GM12878 (cell line): ENCODE data around the gene TCF7. TPM values are rescaled to one million over a fixed set of nuclear protein-coding genes. Genes with fewer than 3 reads are reported as not detected.

Experiments
- CEBPZ ChIP-seq: fragments of 150-350 bp; IDR thresholded peaks from 2 replicates; pipeline ENCODE4 v1.6.1; 2016; ENCODE audit warnings: low read depth, low read length
- CREM ChIP-seq: IDR thresholded peaks from 2 replicates; pipeline ENCODE4 v1.6.1; 2014; ENCODE audit warnings: antibody characterized with exemption, low read depth
- CUX1 ChIP-seq: IDR thresholded peaks from 2 replicates; pipeline ENCODE4 v1.6.1; 2012; ENCODE audit warnings: improper control_type of control experiment, low read depth, low read length; ENCODE audit not compliant: insufficient replicate concordance
- HDAC6 ChIP-seq: fragments of 200-600 bp; sonication (generic); IDR thresholded peaks from one replicate; pipeline ENCODE4 v1.8.0; 2017; ENCODE audit warnings: antibody characterized with exemption; ENCODE audit not compliant: unreplicated experiment
- NBN ChIP-seq: fragments of 450-650 bp; IDR thresholded peaks from 2 replicates; pipeline ENCODE4 v1.6.1; 2016
- POLR2A ChIP-seq: IDR thresholded peaks from 2 replicates; pipeline ENCODE4 v1.6.1; 2011; ENCODE audit warnings: low read depth, mild to moderate bottlenecking, low read length
- RAD51 ChIP-seq: fragments of 450-650 bp; IDR thresholded peaks from 2 replicates; pipeline ENCODE4 v1.6.1; 2016; ENCODE audit warnings: moderate library complexity, mild to moderate bottlenecking, inconsistent platforms
- SPI1 ChIP-seq: IDR thresholded peaks from 2 replicates; pipeline ENCODE4 v1.6.1; 2011; ENCODE audit warnings: low read depth, mild to moderate bottlenecking, low read length, moderate library complexity, borderline replicate concordance; ENCODE audit not compliant: insufficient read depth
- TARDBP ChIP-seq: IDR thresholded peaks from 2 replicates; pipeline ENCODE4 v1.6.1; 2016; ENCODE audit warnings: borderline replicate concordance
- TCF3 ChIP-seq: IDR thresholded peaks from 2 replicates; pipeline ENCODE4 v1.6.1; 2012; ENCODE audit warnings: low read depth, mild to moderate bottlenecking, low read length, borderline replicate concordance; ENCODE audit not compliant: insufficient read depth
- ZNF207 ChIP-seq: fragments of 450-650 bp; IDR thresholded peaks from 2 replicates; pipeline ENCODE4 v1.6.1; 2014; ENCODE audit warnings: antibody characterized with exemption, mild to moderate bottlenecking, borderline replicate concordance
- ZNF274 ChIP-seq: IDR thresholded peaks from one replicate; pipeline ENCODE4 v1.8.0; 2011; ENCODE audit not compliant: insufficient read length, insufficient read depth
- ZZZ3 ChIP-seq: IDR thresholded peaks from 2 replicates; pipeline ENCODE4 v1.6.1; 2011; ENCODE audit warnings: low read depth; ENCODE audit not compliant: control insufficient read depth, insufficient read length
- polyA plus RNA-seq, 11 experiments: library from polyadenylated mRNA; depleted of rRNA in 4 of 11; unstranded in 6 of 11; stranded (reverse) in 5 of 11; fragments of >200 nt; fragmentation: Nextera tagmentation in 4 of 11; fragmentation: Illumina TruSeq in 1 of 11; extraction: Ambion mirVana in 4 of 11; extraction: Trizol in 1 of 11; gene quantifications; 1 replicate in 1 of 11; 2 replicates in 10 of 11; pipeline versions ENCODE4 v1.2.1 to v1.2.3, GENCODE V29; 2011 to 2016; ENCODE audit warnings: inconsistent platforms in 2 of 11, missing spikeins in 2 of 11, low read depth in 1 of 11
- total RNA-seq, 4 experiments: library from RNA; depleted of rRNA in 3 of 4; stranded (reverse); fragments of >200 nt in 3 of 4; fragmentation: Illumina TruSeq in 1 of 4; extraction: Trizol in 1 of 4; gene quantifications; 2 replicates each; pipeline versions ENCODE4 v1.2.1 to v1.2.3, GENCODE V29; 2013 to 2021
- TF ChIP-seq, protein P1 (sequence below): fragments of 450-650 bp; IDR thresholded peaks from 2 replicates; pipeline ENCODE4 v1.6.1; 2017; ENCODE audit warnings: borderline replicate concordance
- TF ChIP-seq, protein P2 (sequence below): IDR thresholded peaks from 2 replicates; pipeline ENCODE4 v1.6.1; 2012; ENCODE audit warnings: low read depth, low read length, improper control_type of control experiment

The TCF7 gene
- total and polyA plus RNA-seq, 10 of the 15 experiments (the other 5 are each of a cell fraction or from before 2014, with no cell fraction given) = 10.0 to 60.2 (median 23.6) TPM

DNA sequence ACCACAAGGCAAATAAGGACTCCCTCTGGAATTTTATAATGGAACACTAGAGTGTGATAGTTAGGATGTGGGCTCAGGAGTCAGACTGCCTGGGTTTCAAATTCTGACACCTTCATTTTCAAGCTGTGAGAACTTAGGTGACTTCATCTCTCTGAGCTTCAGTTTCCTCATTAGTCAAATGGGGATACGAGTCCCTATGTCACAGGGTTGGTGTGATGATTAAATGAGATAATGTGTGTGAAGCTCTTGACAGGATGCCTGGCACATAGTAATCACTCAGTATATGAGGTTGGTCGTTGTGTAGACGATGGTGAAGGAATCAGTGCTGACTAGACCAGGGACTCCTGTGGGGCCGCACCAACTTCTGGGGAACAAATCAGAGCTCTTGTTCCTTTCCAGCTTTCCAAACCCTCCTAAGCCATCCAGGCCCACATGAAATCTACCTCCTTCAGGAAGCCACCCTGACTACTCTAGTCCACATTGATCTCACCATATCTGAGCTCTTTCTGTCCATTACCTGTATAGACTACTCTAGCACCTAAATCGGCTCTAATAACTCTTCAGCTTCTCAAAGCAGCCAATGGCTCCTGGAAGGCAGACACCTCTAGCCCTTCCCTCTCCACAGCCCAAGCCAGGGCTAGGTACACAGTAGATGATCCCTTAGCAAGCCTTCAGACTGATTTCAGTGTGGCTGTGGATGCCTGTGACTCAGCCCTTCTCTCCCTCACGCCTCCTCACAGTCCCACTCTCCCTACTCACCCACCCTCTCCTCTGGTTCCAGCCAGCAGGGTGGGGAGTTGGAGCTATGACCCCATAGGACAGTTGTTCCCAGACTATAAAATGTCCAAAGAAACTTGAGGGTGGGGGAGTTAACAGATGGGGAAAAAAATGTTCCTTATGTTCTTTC is 2.5 kb upstream of the TCF7 start (continued):
- TF ChIP-seq, protein P1, sequence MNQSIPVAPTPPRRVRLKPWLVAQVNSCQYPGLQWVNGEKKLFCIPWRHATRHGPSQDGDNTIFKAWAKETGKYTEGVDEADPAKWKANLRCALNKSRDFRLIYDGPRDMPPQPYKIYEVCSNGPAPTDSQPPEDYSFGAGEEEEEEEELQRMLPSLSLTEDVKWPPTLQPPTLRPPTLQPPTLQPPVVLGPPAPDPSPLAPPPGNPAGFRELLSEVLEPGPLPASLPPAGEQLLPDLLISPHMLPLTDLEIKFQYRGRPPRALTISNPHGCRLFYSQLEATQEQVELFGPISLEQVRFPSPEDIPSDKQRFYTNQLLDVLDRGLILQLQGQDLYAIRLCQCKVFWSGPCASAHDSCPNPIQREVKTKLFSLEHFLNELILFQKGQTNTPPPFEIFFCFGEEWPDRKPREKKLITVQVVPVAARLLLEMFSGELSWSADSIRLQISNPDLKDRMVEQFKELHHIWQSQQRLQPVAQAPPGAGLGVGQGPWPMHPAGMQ = no peak
- no peak for TF ChIP-seq NBN
- peak; percentile 91 for TF ChIP-seq CREM
- TF ChIP-seq TARDBP = no peak
- no peak for TF ChIP-seq ZNF207
- TF ChIP-seq CEBPZ = no peak
- TF ChIP-seq SPI1 = no peak
- TF ChIP-seq, protein P2, sequence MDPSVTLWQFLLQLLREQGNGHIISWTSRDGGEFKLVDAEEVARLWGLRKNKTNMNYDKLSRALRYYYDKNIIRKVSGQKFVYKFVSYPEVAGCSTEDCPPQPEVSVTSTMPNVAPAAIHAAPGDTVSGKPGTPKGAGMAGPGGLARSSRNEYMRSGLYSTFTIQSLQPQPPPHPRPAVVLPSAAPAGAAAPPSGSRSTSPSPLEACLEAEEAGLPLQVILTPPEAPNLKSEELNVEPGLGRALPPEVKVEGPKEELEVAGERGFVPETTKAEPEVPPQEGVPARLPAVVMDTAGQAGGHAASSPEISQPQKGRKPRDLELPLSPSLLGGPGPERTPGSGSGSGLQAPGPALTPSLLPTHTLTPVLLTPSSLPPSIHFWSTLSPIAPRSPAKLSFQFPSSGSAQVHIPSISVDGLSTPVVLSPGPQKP = no peak
- no peak for TF ChIP-seq POLR2A
- TF ChIP-seq CUX1 = no peak
- TF ChIP-seq RAD51 = peak; percentile 34; the same call in 1 of the 2 replicates
- TF ChIP-seq ZZZ3 = no peak
- TF ChIP-seq ZNF274 = no peak
- no peak for TF ChIP-seq HDAC6
- TF ChIP-seq TCF3 = no peak
